Kidney capillary endothelial cell (primary cell): ENCODE results near the gene SHTN1.

Experiments used
- DNase-seq: peaks from one replicate; pipeline ENCODE4 v3.0.0-alpha.2; 2018; ENCODE audit warnings: low spot score

The SHTN1 gene

GRCh38 chr10:116833986-116834985, 170.7 kb downstream of the SHTN1 start:
- DNase-seq: no peak

GRCh38 chr10:116831790-116832189, 173.2 kb downstream of the SHTN1 start:
- no peak for DNase-seq
